Activated naive CD8-positive, alpha-beta T cell treated with anti-CD3 and anti-CD28 coated beads for 36 hours (primary cell): ENCODE measurements around the gene ALS2CL. TPM values are rescaled to one million over a fixed set of nuclear protein-coding genes. Genes with fewer than 3 reads are reported as not detected.

Experiments
- DNase-seq: peaks from one replicate; pipeline ENCODE4 v3.0.0; 2021
- H3K27ac Mint-ChIP-seq: one replicate; pipeline ENCODE4 v1.8.0; 2022; ENCODE audit warnings: mild to moderate bottlenecking, moderate library complexity, mixed read lengths
- H3K27me3 Mint-ChIP-seq: one replicate; pipeline ENCODE4 v1.8.0; 2022; ENCODE audit warnings: mild to moderate bottlenecking, mixed read lengths
- H3K36me3 Mint-ChIP-seq: one replicate; pipeline ENCODE4 v1.8.0; 2021; ENCODE audit warnings: mild to moderate bottlenecking, mixed read lengths
- H3K4me1 Mint-ChIP-seq: one replicate; pipeline ENCODE4 v1.8.0; 2021; ENCODE audit warnings: mixed read lengths
- H3K4me3 Mint-ChIP-seq: one replicate; pipeline ENCODE4 v1.8.0; 2022; ENCODE audit warnings: mild to moderate bottlenecking, moderate library complexity, mixed read lengths
- H3K9me3 Mint-ChIP-seq: one replicate; pipeline ENCODE4 v1.8.0; 2022; ENCODE audit warnings: mixed read lengths
- total RNA-seq, 2 experiments: library from RNA; stranded (reverse); gene quantifications; one replicate each; pipeline ENCODE4 v1.2.3, GENCODE V29; 2021

Gene ALS2CL
- total RNA-seq, 2 experiments from 2014 or later, result 1.3 TPM

- Mint-ChIP-seq H3K36me3 (no peaks in the 10 kb centered on the region), H3K9me3 (no peaks in the 10 kb centered on the region), H3K27ac (no peak overlapping the region), H3K4me3 (no peak overlapping the region), H3K4me1 (peaks cover 2% of the 10 kb centered on the region), H3K27me3 (peaks cover 14% of the 10 kb centered on the region)
- DNase-seq, result no peak
These were observed 27.5 kb upstream of the ALS2CL start for GRCh38 chr3:46721009-46721408.

- H3K4me1 Mint-ChIP-seq, result peaks cover 2% of the 10 kb centered on the region
- no peaks in the 10 kb centered on the region for H3K36me3 Mint-ChIP-seq
- no peaks in the 10 kb centered on the region for H3K9me3 Mint-ChIP-seq
- H3K27ac Mint-ChIP-seq, result no peak overlapping the region
- peaks cover 12% of the 10 kb centered on the region for H3K27me3 Mint-ChIP-seq
- no peak overlapping the region for H3K4me3 Mint-ChIP-seq
- DNase-seq, result no peak
These were observed 26.3 kb upstream of the ALS2CL start for GRCh38 chr3:46719735-46720271.

- H3K27ac Mint-ChIP-seq, result no peak overlapping the region
- H3K4me1 Mint-ChIP-seq, result peaks cover 2% of the 10 kb centered on the region
- H3K27me3 Mint-ChIP-seq, result peaks cover 12% of the 10 kb centered on the region
- no peaks in the 10 kb centered on the region for H3K36me3 Mint-ChIP-seq
- H3K4me3 Mint-ChIP-seq, result no peak overlapping the region
- no peaks in the 10 kb centered on the region for H3K9me3 Mint-ChIP-seq
- no peak for DNase-seq
These were observed 25.6 kb upstream of the ALS2CL start for GRCh38 chr3:46719044-46719565.

GRCh38 chr3:46717447-46718231 is 24.2 kb upstream of the ALS2CL start, which contains the start of gene PRSS50:
PRSS50 (minus strand) TSS chr3:46717869; CDS start chr3:46717824, 45 bp downstream.
- no peak within 1 kb of the TSS for H3K27ac Mint-ChIP-seq
- H3K4me1 Mint-ChIP-seq, result peaks cover 2% of the 10 kb centered on the region
- H3K36me3 Mint-ChIP-seq, result no peaks in the 10 kb centered on the region
- peak; percentile 66 for DNase-seq
- no peak within 1 kb of the TSS for H3K4me3 Mint-ChIP-seq
- no peaks in the 10 kb centered on the region for H3K9me3 Mint-ChIP-seq
- H3K27me3 Mint-ChIP-seq, result peaks cover 12% of the 10 kb centered on the region

GRCh38 chr3:46716461-46717441 is 23.3 kb upstream of the ALS2CL start:
- Mint-ChIP-seq H3K27ac (no peak overlapping the region), H3K9me3 (no peaks in the 10 kb centered on the region), H3K4me3 (no peak overlapping the region), H3K36me3 (no peaks in the 10 kb centered on the region), H3K27me3 (peaks cover 12% of the 10 kb centered on the region), H3K4me1 (peaks cover 2% of the 10 kb centered on the region)
- no peak for DNase-seq

GRCh38 chr3:46715507-46716175 is 22.2 kb upstream of the ALS2CL start:
- Mint-ChIP-seq H3K27ac (no peak overlapping the region), H3K4me3 (no peak overlapping the region), H3K9me3 (no peaks in the 10 kb centered on the region), H3K36me3 (no peaks in the 10 kb centered on the region), H3K27me3 (peaks cover 7% of the 10 kb centered on the region), H3K4me1 (peaks cover 2% of the 10 kb centered on the region)
- no peak for DNase-seq

- Mint-ChIP-seq H3K4me1 (peaks cover 2% of the 10 kb centered on the region), H3K27me3 (peaks cover 7% of the 10 kb centered on the region), H3K4me3 (no peak overlapping the region), H3K9me3 (no peaks in the 10 kb centered on the region), H3K36me3 (no peaks in the 10 kb centered on the region), H3K27ac (no peak overlapping the region)
- no peak for DNase-seq
These were observed 21.4 kb upstream of the ALS2CL start for GRCh38 chr3:46714728-46715506.

GRCh38 chr3:46713898-46714552 is 20.5 kb upstream of the ALS2CL start:
- Mint-ChIP-seq H3K9me3 (no peaks in the 10 kb centered on the region), H3K36me3 (no peaks in the 10 kb centered on the region), H3K27ac (no peak overlapping the region), H3K4me3 (no peak overlapping the region), H3K4me1 (peaks cover 2% of the 10 kb centered on the region), H3K27me3 (peaks cover 7% of the 10 kb centered on the region)
- DNase-seq, result no peak

- DNase-seq, result no peak
- Mint-ChIP-seq H3K9me3 (no peaks in the 10 kb centered on the region), H3K27ac (no peak overlapping the region), H3K36me3 (no peaks in the 10 kb centered on the region), H3K4me1 (peaks cover 2% of the 10 kb centered on the region), H3K27me3 (peaks cover 5% of the 10 kb centered on the region), H3K4me3 (no peak overlapping the region)
These were observed 19.8 kb upstream of the ALS2CL start for GRCh38 chr3:46713050-46713897.

GRCh38 chr3:46712191-46713049 is 18.9 kb upstream of the ALS2CL start:
- Mint-ChIP-seq H3K27me3 (no peaks in the 10 kb centered on the region), H3K9me3 (no peaks in the 10 kb centered on the region), H3K36me3 (no peaks in the 10 kb centered on the region), H3K27ac (no peak overlapping the region), H3K4me1 (no peaks in the 10 kb centered on the region), H3K4me3 (no peak overlapping the region)
- DNase-seq, result no peak

- DNase-seq, result no peak
- no peaks in the 10 kb centered on the region for H3K27me3 Mint-ChIP-seq
- H3K36me3 Mint-ChIP-seq, result no peaks in the 10 kb centered on the region
- no peak overlapping the region for H3K27ac Mint-ChIP-seq
- no peaks in the 10 kb centered on the region for H3K9me3 Mint-ChIP-seq
- H3K4me1 Mint-ChIP-seq, result no peaks in the 10 kb centered on the region
- no peak overlapping the region for H3K4me3 Mint-ChIP-seq
These were observed 18.3 kb upstream of the ALS2CL start for GRCh38 chr3:46711760-46712159.

- no peak overlapping the region for H3K4me3 Mint-ChIP-seq
- H3K4me1 Mint-ChIP-seq, result no peaks in the 10 kb centered on the region
- DNase-seq, result no peak
These were observed 17.8 kb upstream of the ALS2CL start for GRCh38 chr3:46711305-46711704.

More at GRCh38 chr3:46711305-46711704, 17.8 kb upstream of the ALS2CL start:
- no peak overlapping the region for H3K27ac Mint-ChIP-seq
- H3K9me3 Mint-ChIP-seq, result no peaks in the 10 kb centered on the region
- no peaks in the 10 kb centered on the region for H3K27me3 Mint-ChIP-seq
- no peaks in the 10 kb centered on the region for H3K36me3 Mint-ChIP-seq
